GM12873 (cell line): Measurements from ENCODE around the gene NMRAL1.
A peak's percentile ranks its signal among the peaks of the same experiment; 100 is the strongest.

Source experiments
- CTCF ChIP-seq: IDR thresholded peaks from 2 replicates; pipeline ENCODE4 v1.5.1; 2012; ENCODE audit warnings: low read depth, mild to moderate bottlenecking, moderate library complexity, low read length, control low read depth; ENCODE audit not compliant: insufficient read depth; ENCODE audit errors: missing control alignments

NMRAL1 gene

DNA sequence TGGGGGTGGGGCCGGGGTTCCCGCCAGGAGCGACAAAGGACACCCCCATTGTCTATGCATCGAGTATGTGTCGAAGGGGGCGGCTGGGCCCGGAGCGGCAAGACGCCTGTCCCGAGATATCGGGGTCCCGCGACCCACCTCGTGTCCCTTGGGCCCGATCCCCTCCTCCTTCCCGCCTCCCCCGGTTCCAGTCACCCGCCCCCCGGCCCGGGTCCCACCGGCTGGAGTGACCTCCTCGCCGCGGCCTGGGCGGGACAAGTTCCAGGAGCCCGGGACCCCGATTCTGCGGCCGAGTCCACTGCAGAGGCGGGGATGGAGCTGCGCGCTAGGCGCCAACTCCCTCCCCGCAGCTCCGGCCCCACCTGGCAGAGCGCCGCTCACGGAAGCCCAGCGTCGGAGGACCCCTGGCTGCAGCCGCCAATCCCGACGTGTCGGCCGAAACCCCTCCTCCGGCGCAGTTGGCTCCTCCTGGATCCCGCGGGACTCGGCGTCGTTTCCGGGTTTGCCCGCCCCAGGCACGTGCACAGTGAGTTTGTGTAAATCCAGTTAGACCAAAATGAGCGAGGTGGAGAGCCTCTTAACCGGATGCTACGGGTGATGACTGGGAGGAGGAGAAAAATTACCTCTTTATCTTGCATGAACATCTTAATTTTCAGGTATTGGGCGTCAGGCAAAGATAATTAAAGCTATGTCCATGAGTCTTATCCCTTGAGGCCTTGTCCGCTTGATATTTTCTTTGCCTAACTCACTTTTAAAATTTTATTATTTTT lies at the start of gene NMRAL1:
TSS of gene NMRAL1 (minus strand) at position 434 of the 770 bp plus-strand sequence. CDS start 493 bp downstream, outside the sequence.
- no peak for TF ChIP-seq CTCF

DNA sequence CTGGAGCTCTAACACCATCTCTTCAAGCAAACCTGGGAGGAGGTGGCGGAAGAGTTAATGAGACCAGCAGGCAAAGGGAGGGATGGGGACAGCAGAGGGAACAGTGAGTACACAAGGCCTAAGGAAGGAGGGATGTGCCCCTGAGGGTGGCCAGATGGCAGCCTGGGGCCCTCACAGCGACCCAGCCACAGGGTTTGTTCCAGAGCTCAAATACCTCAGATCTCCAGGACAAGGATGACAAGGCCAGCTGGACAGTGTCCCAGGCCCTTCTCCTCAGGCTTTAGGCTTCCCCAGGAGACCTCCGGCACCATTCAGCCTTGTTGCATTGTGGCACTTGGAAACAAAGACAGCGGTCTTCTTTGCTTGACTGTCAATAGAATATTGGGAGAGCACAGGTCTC lies 49.3 kb upstream of the NMRAL1 start:
- TF ChIP-seq CTCF: no peak

GRCh38 chr16:4522051-4522581 lies 47.7 kb upstream of the NMRAL1 start:
- no peak for TF ChIP-seq CTCF

GRCh38 chr16:4520913-4521312 lies 46.5 kb upstream of the NMRAL1 start:
- TF ChIP-seq CTCF: no peak

GRCh38 chr16:4519274-4520058 lies 45.0 kb upstream of the NMRAL1 start:
- no peak for TF ChIP-seq CTCF

DNA sequence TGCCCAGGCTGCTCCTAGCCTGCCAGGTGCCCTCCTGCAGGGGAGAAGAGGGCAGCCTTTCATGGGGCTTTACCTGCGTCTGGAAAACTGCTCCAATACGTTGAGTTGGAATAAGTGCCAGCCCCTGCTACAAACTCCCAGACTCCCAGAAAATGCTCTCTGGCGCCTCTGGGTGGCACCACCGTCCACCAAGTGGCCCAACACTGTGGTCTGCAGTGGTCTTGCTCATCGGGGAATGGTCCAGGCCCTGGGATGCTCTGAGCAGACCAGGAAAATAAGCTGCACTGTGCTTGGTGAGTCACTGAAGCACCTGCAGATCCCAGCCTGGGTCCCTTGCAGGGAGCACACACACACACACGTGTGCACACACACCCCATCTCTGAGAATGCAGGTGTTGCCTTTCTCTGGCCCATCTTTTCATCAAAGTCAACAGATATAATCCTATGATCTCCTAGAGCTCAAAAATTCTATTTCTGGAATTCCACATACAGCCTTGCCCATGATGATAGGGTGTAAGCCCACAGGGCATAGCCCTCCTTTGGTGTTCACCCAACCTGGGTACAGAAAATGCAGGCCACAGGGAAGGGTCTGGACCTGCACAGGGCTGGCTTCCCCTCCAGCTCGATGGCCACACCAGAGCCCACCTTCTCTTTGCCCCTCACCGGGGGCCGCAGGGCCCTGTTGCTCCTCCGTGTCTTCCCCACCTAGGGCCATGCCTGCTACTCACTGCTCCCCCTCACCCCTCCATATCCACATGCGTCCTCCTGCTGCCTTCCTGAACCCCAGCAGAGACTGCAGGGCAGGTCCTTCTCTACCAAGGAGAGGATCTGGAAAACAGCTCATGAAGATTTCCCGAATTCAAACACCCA lies 43.6 kb upstream of the NMRAL1 start:
- peak; percentile 68 for TF ChIP-seq CTCF

DNA sequence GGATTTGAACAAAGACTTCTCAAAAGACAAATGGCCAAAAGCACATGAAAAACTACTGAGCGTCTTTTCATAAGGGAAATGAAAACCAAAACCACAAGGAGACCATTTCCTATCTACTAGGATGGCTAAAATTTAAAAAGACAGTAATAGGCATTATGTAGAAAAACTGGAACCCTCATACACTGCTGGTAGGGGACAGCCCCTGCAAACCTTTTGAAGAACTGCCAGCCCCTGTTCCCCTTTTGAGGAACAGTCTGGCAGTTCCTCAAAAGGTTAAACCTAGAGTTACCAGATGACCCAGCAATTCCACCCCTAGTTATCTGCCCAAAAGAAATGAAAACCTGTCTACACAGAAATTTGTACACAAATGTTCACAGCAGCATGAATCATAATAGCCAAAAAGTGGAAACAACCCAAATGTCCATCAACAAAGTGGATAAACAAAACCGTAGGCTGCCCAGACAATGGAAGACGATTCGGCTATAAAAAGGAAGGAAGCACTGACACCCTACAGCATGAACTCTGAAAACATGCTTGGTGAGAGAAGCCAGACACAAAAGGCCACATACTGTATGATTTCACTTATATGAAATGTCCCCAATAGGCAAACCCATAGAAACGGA lies 41.3 kb upstream of the NMRAL1 start:
- no peak for TF ChIP-seq CTCF
